IMR-90 (cell line): Measurements from ENCODE around the gene DHRSX.

Source experiments
- CTCF ChIP-seq: conservative IDR thresholded peaks from 2 replicates; pipeline ENCODE4 v1.5.1; 2012; ENCODE audit warnings: mild to moderate bottlenecking, low read depth, low read length, improper control_type of control experiment
- MAFK ChIP-seq: IDR thresholded peaks from 2 replicates; pipeline ENCODE4 v1.6.1; 2012; ENCODE audit warnings: low read depth, low read length, improper control_type of control experiment
- NFE2L2 ChIP-seq: fragments of 150-350 bp; IDR thresholded peaks from 2 replicates; pipeline ENCODE4 v1.6.1; 2016; ENCODE audit warnings: low read depth, mild to moderate bottlenecking, low read length
- POLR2A ChIP-seq: IDR thresholded peaks from 2 replicates; pipeline ENCODE4 v1.6.1; 2012; ENCODE audit warnings: mild to moderate bottlenecking, low read depth, low read length
- RAD21 ChIP-seq: IDR thresholded peaks from 2 replicates; pipeline ENCODE4 v1.6.1; 2012; ENCODE audit warnings: low read length, improper control_type of control experiment
- TF ChIP-seq, protein P1 (sequence below): fragments of 150-350 bp; IDR thresholded peaks from 2 replicates; pipeline ENCODE4 v1.6.1; 2017; ENCODE audit warnings: mild to moderate bottlenecking, antibody characterized with exemption, low read length, low read depth

GRCh38 chrX:2538031-2538757, 37.4 kb upstream of the DHRSX start:
- TF ChIP-seq CTCF (no peak), POLR2A (no peak), NFE2L2 (no peak), MAFK (no peak), RAD21 (no peak)
- TF ChIP-seq, protein P1, sequence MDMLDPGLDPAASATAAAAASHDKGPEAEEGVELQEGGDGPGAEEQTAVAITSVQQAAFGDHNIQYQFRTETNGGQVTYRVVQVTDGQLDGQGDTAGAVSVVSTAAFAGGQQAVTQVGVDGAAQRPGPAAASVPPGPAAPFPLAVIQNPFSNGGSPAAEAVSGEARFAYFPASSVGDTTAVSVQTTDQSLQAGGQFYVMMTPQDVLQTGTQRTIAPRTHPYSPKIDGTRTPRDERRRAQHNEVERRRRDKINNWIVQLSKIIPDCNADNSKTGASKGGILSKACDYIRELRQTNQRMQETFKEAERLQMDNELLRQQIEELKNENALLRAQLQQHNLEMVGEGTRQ, result no peak
